Measurements from ENCODE around the gene VPS45.
A peak's percentile ranks its signal among the peaks of the same experiment; 100 is the strongest.
"Not testable (repeated sequence)": the region's sequence is repeated elsewhere in the genome, so short reads cannot be mapped to it uniquely, and the experiment has no call there.

Gene VPS45, protein sequence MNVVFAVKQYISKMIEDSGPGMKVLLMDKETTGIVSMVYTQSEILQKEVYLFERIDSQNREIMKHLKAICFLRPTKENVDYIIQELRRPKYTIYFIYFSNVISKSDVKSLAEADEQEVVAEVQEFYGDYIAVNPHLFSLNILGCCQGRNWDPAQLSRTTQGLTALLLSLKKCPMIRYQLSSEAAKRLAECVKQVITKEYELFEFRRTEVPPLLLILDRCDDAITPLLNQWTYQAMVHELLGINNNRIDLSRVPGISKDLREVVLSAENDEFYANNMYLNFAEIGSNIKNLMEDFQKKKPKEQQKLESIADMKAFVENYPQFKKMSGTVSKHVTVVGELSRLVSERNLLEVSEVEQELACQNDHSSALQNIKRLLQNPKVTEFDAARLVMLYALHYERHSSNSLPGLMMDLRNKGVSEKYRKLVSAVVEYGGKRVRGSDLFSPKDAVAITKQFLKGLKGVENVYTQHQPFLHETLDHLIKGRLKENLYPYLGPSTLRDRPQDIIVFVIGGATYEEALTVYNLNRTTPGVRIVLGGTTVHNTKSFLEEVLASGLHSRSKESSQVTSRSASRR

DNA sequence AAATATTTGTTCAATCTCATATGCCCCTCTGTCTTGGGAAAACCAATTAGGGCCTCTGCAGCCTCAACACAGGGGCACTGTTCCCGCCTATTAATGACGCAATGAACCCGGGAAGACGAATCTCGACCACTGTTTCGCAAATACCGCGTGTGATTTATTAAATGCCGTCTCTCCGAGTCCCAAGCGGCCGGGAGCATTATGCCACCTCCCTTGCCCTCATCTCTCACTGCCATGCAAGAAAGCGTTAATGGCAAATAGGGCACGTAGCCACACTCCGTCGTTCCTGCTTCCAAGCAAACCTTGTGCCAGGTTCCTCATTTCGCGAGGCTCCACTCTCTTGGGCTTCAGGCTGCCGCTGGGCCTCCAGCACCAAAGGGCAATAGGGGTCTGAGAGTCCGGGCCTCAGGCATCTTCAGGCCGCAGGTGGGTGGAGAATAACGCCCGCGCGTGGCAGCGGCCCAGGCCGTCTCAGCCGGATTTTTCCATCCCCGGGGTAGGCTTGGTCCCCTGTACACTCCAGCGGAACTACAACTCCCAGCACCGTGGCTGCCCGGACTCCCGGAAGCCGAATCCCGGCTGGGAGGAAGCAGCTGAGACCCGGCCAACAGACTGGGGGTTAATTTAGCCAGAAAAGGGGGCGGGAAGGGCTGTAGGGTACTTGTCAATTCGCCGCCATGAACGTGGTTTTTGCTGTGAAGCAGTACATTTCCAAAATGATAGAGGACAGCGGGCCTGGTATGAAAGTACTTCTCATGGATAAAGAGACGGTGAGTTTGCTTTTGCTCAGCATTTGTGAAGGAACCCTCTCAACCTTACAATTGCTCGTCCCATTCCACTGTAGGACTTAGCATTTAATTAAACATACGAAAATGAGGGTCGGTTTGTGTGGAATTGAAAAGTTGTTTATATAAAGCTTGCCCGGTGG, at the start of gene VPS45:
Gene VPS45 (plus strand): TSS at position 593 of the 925 bp plus-strand sequence. CDS start 82 bp downstream, at position 675.
- peak within 1 kb of the TSS; percentile 83 for H3K4me3 ChIP-seq (ENCODE audit: low read length)
- H3K9ac ChIP-seq (ENCODE audit: low read length), result peak within 1 kb of the TSS; percentile 85
- H3K9me3 ChIP-seq (ENCODE audit: control insufficient read depth, low read length), result no peaks in the 10 kb centered on the region
- peaks cover 6% of the 10 kb centered on the region for H3K36me3 ChIP-seq (ENCODE audit: control insufficient read depth, insufficient read depth, low read length)
- no peaks in the 10 kb centered on the region for H3K27me3 ChIP-seq (ENCODE audit: control insufficient read depth, insufficient read depth, low read length)
- H3K4me1 ChIP-seq (ENCODE audit: control insufficient read depth, insufficient read depth, low read length), result peaks cover 6% of the 10 kb centered on the region

DNA sequence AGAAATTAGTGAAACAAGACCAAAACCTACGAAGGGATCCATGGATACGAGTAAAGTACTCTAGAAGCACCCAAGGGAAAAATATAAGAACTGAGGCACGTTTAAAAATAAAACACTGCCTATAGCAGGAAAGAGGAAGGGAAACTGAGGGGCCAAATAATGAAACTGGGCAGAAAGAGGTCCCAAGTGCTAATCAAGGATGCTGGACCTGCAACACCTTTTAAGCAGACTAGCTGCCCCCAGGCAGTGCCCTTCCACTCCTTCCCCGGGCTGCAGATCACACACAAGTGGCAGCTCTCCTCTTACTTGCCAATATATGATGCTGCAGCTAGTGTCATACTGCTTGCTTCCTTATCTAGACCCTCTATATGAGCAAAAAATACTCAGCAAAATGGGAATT, 49.4 kb upstream of the VPS45 start:
- no peaks in the 10 kb centered on the region for H3K9me3 ChIP-seq (ENCODE audit: control insufficient read depth, low read length)
- no peaks in the 10 kb centered on the region for H3K36me3 ChIP-seq (ENCODE audit: control insufficient read depth, insufficient read depth, low read length)
- H3K4me3 ChIP-seq (ENCODE audit: low read length), result no peak overlapping the region
- H3K9ac ChIP-seq (ENCODE audit: low read length), result no peak overlapping the region
- peaks cover 17% of the 10 kb centered on the region for H3K4me1 ChIP-seq (ENCODE audit: control insufficient read depth, insufficient read depth, low read length)
- H3K27me3 ChIP-seq (ENCODE audit: control insufficient read depth, insufficient read depth, low read length), result no peaks in the 10 kb centered on the region

DNA sequence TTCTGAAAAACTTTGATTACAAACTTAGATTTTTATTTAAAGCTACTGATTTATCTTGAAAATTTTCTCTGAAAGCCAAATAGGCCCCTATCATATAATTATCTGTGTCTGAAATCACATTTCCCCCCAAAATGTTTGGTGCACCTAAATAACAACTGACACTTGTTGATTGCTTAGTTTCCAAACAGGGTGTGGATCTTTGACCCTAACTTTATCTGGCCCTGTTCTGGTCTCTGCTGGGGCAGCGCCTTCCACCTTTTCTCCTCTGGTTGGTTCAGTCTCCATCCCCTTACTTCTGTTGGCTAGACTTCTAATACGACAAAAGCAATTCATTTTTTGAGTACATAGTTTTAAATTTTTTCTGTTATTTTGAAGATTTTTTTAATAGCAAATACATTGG, 46.9 kb upstream of the VPS45 start:
- Histone ChIP-seq H3K27me3 (ENCODE audit: control insufficient read depth, insufficient read depth, low read length) (no peaks in the 10 kb centered on the region), H3K4me3 (ENCODE audit: low read length) (no peak overlapping the region), H3K9ac (ENCODE audit: low read length) (no peak overlapping the region), H3K4me1 (ENCODE audit: control insufficient read depth, insufficient read depth, low read length) (peaks cover 22% of the 10 kb centered on the region), H3K36me3 (ENCODE audit: control insufficient read depth, insufficient read depth, low read length) (no peaks in the 10 kb centered on the region), H3K9me3 (ENCODE audit: control insufficient read depth, low read length) (no peaks in the 10 kb centered on the region)

DNA sequence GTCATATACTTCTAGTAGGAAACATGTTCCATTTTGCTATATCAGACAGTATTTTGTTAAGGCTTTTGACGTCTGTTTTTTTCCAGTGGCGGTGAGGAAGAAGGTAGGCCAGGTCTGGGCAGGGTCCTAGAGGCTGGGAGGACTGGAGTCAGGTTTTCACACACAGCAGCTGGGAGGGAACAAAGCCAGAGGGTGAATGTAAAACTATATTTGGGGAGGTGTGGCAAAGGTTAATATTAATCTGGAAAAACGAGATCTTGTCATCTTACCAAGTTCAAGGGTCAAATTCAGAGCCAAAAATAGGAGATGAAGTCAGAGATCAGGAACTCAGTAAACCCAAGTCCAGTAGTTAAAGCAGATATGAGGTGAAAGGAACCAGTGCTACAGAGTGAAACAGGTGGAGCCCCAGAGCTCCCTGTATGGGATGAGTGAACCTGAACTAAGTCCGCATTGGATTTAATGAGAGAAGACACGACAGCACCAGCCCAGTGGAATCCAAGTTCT, 46.3 kb upstream of the VPS45 start:
- no peaks in the 10 kb centered on the region for H3K27me3 ChIP-seq (ENCODE audit: control insufficient read depth, insufficient read depth, low read length)

DNA sequence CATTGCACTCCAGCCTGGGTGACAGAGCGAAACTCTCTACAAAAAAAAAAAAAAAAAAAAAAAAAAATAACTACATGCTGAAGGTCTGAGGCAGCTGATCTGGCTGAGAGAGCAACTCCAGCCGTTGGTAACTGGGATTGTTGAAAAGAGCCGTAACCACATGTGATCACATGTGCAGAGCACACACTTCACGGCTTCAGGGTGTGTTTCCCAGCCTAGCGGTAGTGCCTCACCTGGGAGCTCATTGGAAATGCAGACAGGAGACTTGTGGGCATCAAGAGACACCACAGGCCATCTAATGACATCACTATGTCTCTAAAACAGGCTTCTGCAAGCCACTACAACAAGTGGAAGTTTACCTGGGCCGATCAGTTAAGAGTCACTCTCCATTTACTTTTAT, 45.2 kb upstream of the VPS45 start:
- Histone ChIP-seq H3K4me3 (ENCODE audit: low read length) (no peak overlapping the region), H3K9ac (ENCODE audit: low read length) (no peak overlapping the region), H3K27me3 (ENCODE audit: control insufficient read depth, insufficient read depth, low read length) (no peaks in the 10 kb centered on the region), H3K4me1 (ENCODE audit: control insufficient read depth, insufficient read depth, low read length) (peaks cover 25% of the 10 kb centered on the region), H3K9me3 (ENCODE audit: control insufficient read depth, low read length) (no peaks in the 10 kb centered on the region), H3K36me3 (ENCODE audit: control insufficient read depth, insufficient read depth, low read length) (no peaks in the 10 kb centered on the region)

More for the DNA sequence above, 46.3 kb upstream of the VPS45 start:
- peak overlapping the region; percentile 44 for H3K9ac ChIP-seq (ENCODE audit: low read length)
- H3K4me1 ChIP-seq (ENCODE audit: control insufficient read depth, insufficient read depth, low read length), result peaks cover 25% of the 10 kb centered on the region
- H3K9me3 ChIP-seq (ENCODE audit: control insufficient read depth, low read length), result no peaks in the 10 kb centered on the region
- no peaks in the 10 kb centered on the region for H3K36me3 ChIP-seq (ENCODE audit: control insufficient read depth, insufficient read depth, low read length)
- no peak overlapping the region for H3K4me3 ChIP-seq (ENCODE audit: low read length)

DNA sequence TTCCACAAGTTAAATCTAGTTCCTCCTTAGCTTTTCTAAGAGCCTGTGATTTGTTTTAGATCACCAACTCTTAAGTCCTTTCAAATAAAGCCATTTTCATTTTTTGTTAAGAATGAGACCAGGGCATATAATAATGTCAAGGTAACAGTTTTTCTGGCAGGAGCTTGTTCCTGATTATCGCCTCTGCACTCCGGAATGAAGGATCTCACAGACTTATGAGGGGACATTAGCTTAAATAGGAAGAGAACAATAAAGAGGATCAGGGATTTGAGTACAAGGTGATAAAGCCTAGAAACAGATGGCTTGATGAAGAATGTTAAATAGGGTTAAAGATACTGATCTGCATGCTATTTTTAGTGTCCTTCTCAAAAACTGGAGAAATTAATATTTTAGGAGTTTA, 43.4 kb upstream of the VPS45 start:
- Histone ChIP-seq H3K4me3 (ENCODE audit: low read length) (no peak overlapping the region), H3K9ac (ENCODE audit: low read length) (no peak overlapping the region), H3K27me3 (ENCODE audit: control insufficient read depth, insufficient read depth, low read length) (no peaks in the 10 kb centered on the region), H3K9me3 (ENCODE audit: control insufficient read depth, low read length) (no peaks in the 10 kb centered on the region), H3K4me1 (ENCODE audit: control insufficient read depth, insufficient read depth, low read length) (peaks cover 20% of the 10 kb centered on the region), H3K36me3 (ENCODE audit: control insufficient read depth, insufficient read depth, low read length) (no peaks in the 10 kb centered on the region)

DNA sequence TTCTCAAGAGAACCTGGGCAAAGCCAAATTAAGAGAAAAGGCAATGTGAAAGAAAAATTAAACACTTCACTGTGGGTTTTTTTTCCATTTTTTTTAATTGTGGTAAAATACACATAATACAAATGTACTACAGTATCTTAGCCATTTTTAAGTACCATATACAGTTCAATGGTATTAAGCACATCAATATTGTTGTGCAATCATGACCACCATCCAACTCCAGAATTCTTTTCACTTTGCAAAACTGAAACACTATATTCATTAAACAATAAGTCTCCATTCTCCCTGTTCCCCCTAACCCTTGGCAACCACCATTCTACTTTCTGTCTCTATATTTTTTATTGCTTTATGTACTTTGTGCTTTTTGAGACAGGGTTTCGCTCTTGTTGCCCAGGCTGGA, 39.3 kb upstream of the VPS45 start:
- H3K27me3 ChIP-seq (ENCODE audit: control insufficient read depth, insufficient read depth, low read length), result no peaks in the 10 kb centered on the region

DNA sequence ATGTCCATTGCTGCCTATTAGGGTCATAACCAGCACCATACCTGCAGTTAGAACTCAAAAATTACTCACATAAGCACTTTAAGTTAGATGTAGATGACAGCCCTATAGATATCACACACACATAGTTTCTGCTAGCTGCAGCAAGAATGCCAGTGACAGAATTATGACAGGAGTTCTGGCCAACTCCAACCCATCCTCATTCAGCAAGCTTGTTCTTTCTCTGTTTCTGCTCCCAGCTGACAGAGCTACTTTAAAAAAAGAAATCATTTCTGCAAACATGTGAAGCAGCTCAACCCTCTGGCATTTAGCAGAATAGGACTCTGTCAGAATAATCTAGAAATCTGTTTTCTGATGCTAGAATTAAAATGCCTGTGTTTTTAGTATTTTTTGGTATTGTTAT, 33.2 kb upstream of the VPS45 start:
- Histone ChIP-seq H3K27me3 (ENCODE audit: control insufficient read depth, insufficient read depth, low read length) (no peaks in the 10 kb centered on the region), H3K4me3 (ENCODE audit: low read length) (no peak overlapping the region), H3K36me3 (ENCODE audit: control insufficient read depth, insufficient read depth, low read length) (no peaks in the 10 kb centered on the region), H3K9me3 (ENCODE audit: control insufficient read depth, low read length) (no peaks in the 10 kb centered on the region), H3K9ac (ENCODE audit: low read length) (no peak overlapping the region), H3K4me1 (ENCODE audit: control insufficient read depth, insufficient read depth, low read length) (no peaks in the 10 kb centered on the region)

More for the DNA sequence above, 39.3 kb upstream of the VPS45 start:
- Histone ChIP-seq H3K4me1 (ENCODE audit: control insufficient read depth, insufficient read depth, low read length) (peaks cover 9% of the 10 kb centered on the region), H3K4me3 (ENCODE audit: low read length) (no peak overlapping the region), H3K36me3 (ENCODE audit: control insufficient read depth, insufficient read depth, low read length) (no peaks in the 10 kb centered on the region), H3K9ac (ENCODE audit: low read length) (no peak overlapping the region), H3K9me3 (ENCODE audit: control insufficient read depth, low read length) (no peaks in the 10 kb centered on the region)

DNA sequence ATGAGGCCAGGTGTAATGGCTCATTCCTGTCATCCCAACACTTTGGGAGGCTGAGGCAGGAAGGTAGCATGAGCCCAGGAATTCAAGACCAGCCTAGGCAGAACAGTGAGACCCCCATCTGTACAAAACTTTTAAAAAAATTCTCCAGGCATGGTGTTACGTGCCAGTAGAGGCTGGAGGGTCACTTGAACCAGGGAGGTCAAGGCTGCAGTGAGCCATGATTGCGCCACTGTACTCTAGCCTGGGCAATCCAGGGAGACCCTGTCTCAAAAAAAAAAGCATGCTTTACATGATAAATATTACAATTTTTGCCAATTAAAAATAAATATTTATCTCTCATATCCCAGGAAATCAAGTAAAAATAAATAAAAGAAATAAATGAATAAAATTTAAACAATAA, 17.6 kb upstream of the VPS45 start:
- no peak overlapping the region for H3K4me3 ChIP-seq (ENCODE audit: low read length)
- no peak overlapping the region for H3K9ac ChIP-seq (ENCODE audit: low read length)

DNA sequence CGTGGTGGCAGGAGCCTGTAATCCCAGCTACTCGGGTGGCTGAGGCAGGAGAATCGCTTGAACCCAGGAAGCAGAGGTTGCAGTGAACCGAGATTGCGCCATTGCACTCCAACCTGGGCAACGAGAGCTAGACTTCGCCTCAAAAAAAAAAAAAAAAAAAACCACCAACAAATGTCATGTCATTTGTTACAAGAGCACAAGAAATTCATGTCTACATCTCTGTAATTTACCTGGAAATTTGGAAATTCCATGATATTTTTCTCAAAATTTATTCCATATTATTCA, 16.5 kb upstream of the VPS45 start:
- no peak overlapping the region for H3K4me3 ChIP-seq (ENCODE audit: low read length)
- H3K4me1 ChIP-seq (ENCODE audit: control insufficient read depth, insufficient read depth, low read length), result no peaks in the 10 kb centered on the region
- no peaks in the 10 kb centered on the region for H3K36me3 ChIP-seq (ENCODE audit: control insufficient read depth, insufficient read depth, low read length)
- H3K27me3 ChIP-seq (ENCODE audit: control insufficient read depth, insufficient read depth, low read length), result no peaks in the 10 kb centered on the region
- no peaks in the 10 kb centered on the region for H3K9me3 ChIP-seq (ENCODE audit: control insufficient read depth, low read length)
- H3K9ac ChIP-seq (ENCODE audit: low read length), result no peak overlapping the region

More for the DNA sequence above, 17.6 kb upstream of the VPS45 start:
- Histone ChIP-seq H3K36me3 (ENCODE audit: control insufficient read depth, insufficient read depth, low read length) (no peaks in the 10 kb centered on the region), H3K27me3 (ENCODE audit: control insufficient read depth, insufficient read depth, low read length) (no peaks in the 10 kb centered on the region), H3K4me1 (ENCODE audit: control insufficient read depth, insufficient read depth, low read length) (no peaks in the 10 kb centered on the region), H3K9me3 (ENCODE audit: control insufficient read depth, low read length) (no peaks in the 10 kb centered on the region)

DNA sequence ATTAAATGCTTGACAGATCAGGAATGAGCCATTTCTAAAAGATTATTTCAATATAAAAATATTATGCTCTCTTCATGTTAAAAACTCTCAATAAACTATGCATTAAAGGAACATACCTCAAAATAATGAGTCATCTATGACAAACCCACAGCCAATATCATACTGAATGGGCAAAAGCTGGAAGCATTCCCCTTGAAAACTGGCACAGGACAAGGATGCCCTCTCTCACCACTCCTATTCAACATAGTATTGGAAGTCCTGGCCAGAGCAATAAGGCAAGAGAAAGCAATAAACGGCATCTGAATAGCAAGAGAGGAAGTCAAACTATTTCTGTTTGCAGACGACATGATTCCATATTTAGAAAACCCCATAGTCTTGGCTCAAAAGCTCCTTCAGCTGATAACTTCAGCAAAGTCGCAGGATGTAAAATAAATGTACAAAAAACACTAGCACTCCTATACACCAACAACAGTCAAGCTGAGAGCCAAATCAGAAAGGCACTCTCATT, 15.6 kb upstream of the VPS45 start:
- H3K27me3 ChIP-seq (ENCODE audit: control insufficient read depth, insufficient read depth, low read length); H3K4me1 ChIP-seq (ENCODE audit: control insufficient read depth, insufficient read depth, low read length); H3K9ac ChIP-seq (ENCODE audit: low read length); H3K4me3 ChIP-seq (ENCODE audit: low read length); H3K9me3 ChIP-seq (ENCODE audit: control insufficient read depth, low read length); H3K36me3 ChIP-seq (ENCODE audit: control insufficient read depth, insufficient read depth, low read length): not testable (repeated sequence)

DNA sequence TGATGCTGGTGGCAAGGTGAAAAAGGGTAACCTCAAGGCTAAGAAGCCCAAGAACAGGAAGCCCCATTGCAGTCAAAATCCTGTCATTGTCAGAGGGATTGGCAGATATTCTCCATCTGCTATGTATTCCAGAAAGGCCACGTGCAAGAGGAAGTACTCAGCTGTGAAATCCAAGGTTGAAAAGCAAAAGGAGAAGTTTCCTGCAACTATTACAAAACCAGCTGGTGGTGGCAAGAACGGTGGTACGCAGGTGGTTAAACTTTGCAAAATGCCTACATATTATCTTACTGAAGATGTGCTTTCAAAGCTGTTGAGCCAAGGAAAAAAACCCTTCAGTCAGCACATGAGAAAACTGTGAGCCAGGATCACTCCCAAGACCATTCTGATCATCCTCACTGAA, 13.7 kb upstream of the VPS45 start:
- no peaks in the 10 kb centered on the region for H3K27me3 ChIP-seq (ENCODE audit: control insufficient read depth, insufficient read depth, low read length)
- H3K36me3 ChIP-seq (ENCODE audit: control insufficient read depth, insufficient read depth, low read length), result no peaks in the 10 kb centered on the region
- no peaks in the 10 kb centered on the region for H3K9me3 ChIP-seq (ENCODE audit: control insufficient read depth, low read length)
- no peak overlapping the region for H3K9ac ChIP-seq (ENCODE audit: low read length)
- H3K4me1 ChIP-seq (ENCODE audit: control insufficient read depth, insufficient read depth, low read length), result no peaks in the 10 kb centered on the region
- no peak overlapping the region for H3K4me3 ChIP-seq (ENCODE audit: low read length)

Measured in mucosa of stomach (tissue), 1 donor.